ENCODE results near the gene NANOGP8.
"Not testable (repeated sequence)": the region's sequence is repeated elsewhere in the genome, so short reads cannot be mapped to it uniquely, and the experiment has no call there.

Gene NANOGP8, protein sequence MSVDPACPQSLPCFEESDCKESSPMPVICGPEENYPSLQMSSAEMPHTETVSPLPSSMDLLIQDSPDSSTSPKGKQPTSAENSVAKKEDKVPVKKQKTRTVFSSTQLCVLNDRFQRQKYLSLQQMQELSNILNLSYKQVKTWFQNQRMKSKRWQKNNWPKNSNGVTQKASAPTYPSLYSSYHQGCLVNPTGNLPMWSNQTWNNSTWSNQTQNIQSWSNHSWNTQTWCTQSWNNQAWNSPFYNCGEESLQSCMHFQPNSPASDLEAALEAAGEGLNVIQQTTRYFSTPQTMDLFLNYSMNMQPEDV

DNA sequence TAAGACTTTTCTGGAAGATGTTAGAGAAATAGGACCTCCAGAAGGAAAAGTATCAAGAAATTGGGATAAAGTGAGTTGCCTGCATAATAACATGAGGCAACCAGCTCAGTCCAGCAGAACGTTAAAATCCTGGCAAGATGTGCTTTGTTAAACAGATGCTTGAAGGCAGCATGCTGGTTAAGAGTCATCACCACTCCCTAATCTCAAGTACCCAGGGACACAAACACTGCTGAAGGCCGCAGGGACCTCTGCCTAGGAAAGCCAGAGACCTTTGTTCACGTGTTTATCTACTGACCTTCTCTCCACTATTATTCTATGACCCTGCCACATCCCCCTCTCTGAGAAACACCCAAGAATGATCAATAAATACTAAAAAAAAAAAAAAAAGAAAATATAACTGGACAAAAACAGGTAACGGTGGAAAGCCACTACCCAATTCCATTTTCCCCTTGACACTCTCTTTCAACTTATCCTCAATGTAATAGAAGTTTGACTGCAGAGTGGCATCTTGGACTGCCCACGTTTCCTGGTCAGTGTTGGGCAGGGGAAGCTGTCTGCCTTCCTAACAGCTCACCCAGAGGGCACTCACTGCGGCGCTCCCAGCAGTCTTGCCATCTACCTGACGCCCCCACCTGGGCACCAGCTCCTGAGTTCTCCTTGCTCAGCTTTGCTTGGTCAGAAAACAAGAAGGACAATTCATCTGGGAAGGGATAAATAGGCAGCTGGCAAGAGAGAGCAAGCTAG is at the start of gene NANOGP8:
TSS of gene NANOGP8 (minus strand) at position 120 of the 744 bp plus-strand sequence. CDS start 185 bp downstream, outside the sequence.
- not testable (repeated sequence) for H3K4me3 Mint-ChIP-seq, H3K27ac Mint-ChIP-seq, H3K27me3 Mint-ChIP-seq, H3K9me3 Mint-ChIP-seq, H3K4me1 Mint-ChIP-seq, ATAC-seq, H3K36me3 Mint-ChIP-seq

- H3K4me3 Mint-ChIP-seq = no peak overlapping the region
- ATAC-seq = no peak
- peaks cover 5% of the 10 kb centered on the region for H3K36me3 Mint-ChIP-seq
- peaks cover 16% of the 10 kb centered on the region for H3K27me3 Mint-ChIP-seq
- peaks cover 6% of the 10 kb centered on the region for H3K9me3 Mint-ChIP-seq
- H3K27ac Mint-ChIP-seq = no peak overlapping the region
- peaks cover 5% of the 10 kb centered on the region for H3K4me1 Mint-ChIP-seq
Observed at GRCh38 chr15:35134299-35134698, 49.2 kb upstream of the NANOGP8 start.

- no peak for ATAC-seq
- Mint-ChIP-seq H3K27me3 (peaks cover 16% of the 10 kb centered on the region), H3K4me3 (no peak overlapping the region), H3K36me3 (peaks cover 5% of the 10 kb centered on the region), H3K27ac (no peak overlapping the region), H3K9me3 (peaks cover 6% of the 10 kb centered on the region), H3K4me1 (no peaks in the 10 kb centered on the region)
Observed at GRCh38 chr15:35130245-35130644, 45.1 kb upstream of the NANOGP8 start.

GRCh38 chr15:35129361-35129760 is 44.3 kb upstream of the NANOGP8 start:
- Mint-ChIP-seq H3K4me1 (no peaks in the 10 kb centered on the region), H3K36me3 (peaks cover 5% of the 10 kb centered on the region), H3K9me3 (peaks cover 6% of the 10 kb centered on the region), H3K27ac (no peak overlapping the region), H3K4me3 (no peak overlapping the region), H3K27me3 (peaks cover 16% of the 10 kb centered on the region)
- no peak for ATAC-seq

- no peak for ATAC-seq
- H3K4me1 Mint-ChIP-seq = no peaks in the 10 kb centered on the region
- H3K4me3 Mint-ChIP-seq = no peak overlapping the region
- H3K9me3 Mint-ChIP-seq = peaks cover 6% of the 10 kb centered on the region
- no peak overlapping the region for H3K27ac Mint-ChIP-seq
- H3K27me3 Mint-ChIP-seq = peaks cover 16% of the 10 kb centered on the region
- H3K36me3 Mint-ChIP-seq = peaks cover 5% of the 10 kb centered on the region
Observed at GRCh38 chr15:35127717-35128116, 42.6 kb upstream of the NANOGP8 start.

GRCh38 chr15:35126236-35126635 is 41.1 kb upstream of the NANOGP8 start:
- ATAC-seq = no peak
- Mint-ChIP-seq H3K9me3 (peaks cover 3% of the 10 kb centered on the region), H3K27me3 (peaks cover 3% of the 10 kb centered on the region), H3K4me3 (no peak overlapping the region), H3K36me3 (peaks cover 6% of the 10 kb centered on the region), H3K4me1 (no peaks in the 10 kb centered on the region), H3K27ac (no peak overlapping the region)

DNA sequence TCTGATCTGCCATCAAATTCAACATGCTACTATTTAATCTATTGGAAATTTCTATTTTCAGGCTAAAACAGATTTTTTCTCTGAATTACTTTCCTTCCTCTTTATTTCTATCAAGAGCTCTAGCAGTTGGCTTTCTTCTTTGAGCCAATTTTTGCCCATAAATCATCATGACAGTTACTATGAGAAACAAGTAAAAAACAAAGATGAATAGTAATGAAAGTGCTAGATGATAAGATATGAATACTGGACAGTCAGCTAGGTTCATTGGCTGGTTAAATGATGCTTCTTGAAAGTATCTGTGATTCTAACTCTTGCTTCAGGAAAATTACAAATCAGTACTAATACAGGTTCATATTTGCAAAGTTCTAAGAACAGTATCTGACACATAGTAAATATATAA is 38.6 kb upstream of the NANOGP8 start:
- ATAC-seq = no peak
- Mint-ChIP-seq H3K36me3 (peaks cover 6% of the 10 kb centered on the region), H3K27ac (no peak overlapping the region), H3K4me3 (no peak overlapping the region), H3K9me3 (peaks cover 3% of the 10 kb centered on the region), H3K4me1 (no peaks in the 10 kb centered on the region), H3K27me3 (no peaks in the 10 kb centered on the region)

DNA sequence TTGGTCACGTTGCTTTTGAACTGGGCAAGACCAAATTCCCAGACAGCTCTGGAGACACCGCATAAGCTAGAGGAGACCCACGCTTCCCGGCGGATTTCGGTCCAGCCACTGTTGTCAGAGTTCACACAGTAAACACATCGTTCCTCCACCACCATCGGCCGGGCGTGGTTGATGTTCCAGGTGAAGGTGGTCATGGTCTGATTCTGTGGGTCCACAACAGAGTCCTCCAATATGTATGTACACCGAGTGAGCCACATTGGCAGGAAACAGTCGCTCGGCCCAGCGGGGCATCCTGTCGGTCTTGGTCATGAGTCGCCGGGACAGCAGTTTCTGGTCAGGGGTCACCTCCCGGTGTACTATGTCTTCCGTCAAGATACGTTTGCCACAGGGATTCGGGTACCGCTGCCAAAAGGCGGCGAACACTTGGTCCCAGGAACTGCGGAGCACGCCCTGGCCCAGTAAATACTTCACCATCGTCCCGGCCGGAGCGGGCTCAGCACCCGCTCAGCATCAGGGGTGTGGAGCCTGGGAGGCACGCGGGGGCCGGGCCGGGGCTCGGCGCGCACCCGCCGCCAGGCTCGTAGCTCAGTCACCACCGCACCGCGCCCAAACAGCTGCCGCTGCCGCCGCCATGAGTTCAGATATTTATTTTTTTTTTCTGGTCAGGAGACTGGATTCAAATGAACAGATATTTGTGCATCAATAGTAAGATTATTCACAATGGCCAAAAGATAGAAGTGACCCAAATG is 36.7 kb upstream of the NANOGP8 start:
- H3K36me3 Mint-ChIP-seq = peaks cover 6% of the 10 kb centered on the region
- no peak for ATAC-seq
- peaks cover 3% of the 10 kb centered on the region for H3K9me3 Mint-ChIP-seq
- no peaks in the 10 kb centered on the region for H3K4me1 Mint-ChIP-seq
- H3K4me3 Mint-ChIP-seq = no peak overlapping the region
- H3K27me3 Mint-ChIP-seq = no peaks in the 10 kb centered on the region
- H3K27ac Mint-ChIP-seq = no peak overlapping the region

GRCh38 chr15:35120173-35120572 is 35.1 kb upstream of the NANOGP8 start:
- Mint-ChIP-seq H3K4me1 (no peaks in the 10 kb centered on the region), H3K36me3 (peaks cover 6% of the 10 kb centered on the region), H3K9me3 (peaks cover 3% of the 10 kb centered on the region), H3K27me3 (no peaks in the 10 kb centered on the region), H3K4me3 (no peak overlapping the region), H3K27ac (no peak overlapping the region)
- no peak for ATAC-seq

GRCh38 chr15:35118960-35119359 is 33.9 kb upstream of the NANOGP8 start:
- ATAC-seq = no peak
- no peak overlapping the region for H3K27ac Mint-ChIP-seq
- H3K4me1 Mint-ChIP-seq = no peaks in the 10 kb centered on the region
- H3K36me3 Mint-ChIP-seq = peaks cover 6% of the 10 kb centered on the region
- H3K4me3 Mint-ChIP-seq = no peak overlapping the region
- no peaks in the 10 kb centered on the region for H3K27me3 Mint-ChIP-seq
- H3K9me3 Mint-ChIP-seq = peaks cover 3% of the 10 kb centered on the region

DNA sequence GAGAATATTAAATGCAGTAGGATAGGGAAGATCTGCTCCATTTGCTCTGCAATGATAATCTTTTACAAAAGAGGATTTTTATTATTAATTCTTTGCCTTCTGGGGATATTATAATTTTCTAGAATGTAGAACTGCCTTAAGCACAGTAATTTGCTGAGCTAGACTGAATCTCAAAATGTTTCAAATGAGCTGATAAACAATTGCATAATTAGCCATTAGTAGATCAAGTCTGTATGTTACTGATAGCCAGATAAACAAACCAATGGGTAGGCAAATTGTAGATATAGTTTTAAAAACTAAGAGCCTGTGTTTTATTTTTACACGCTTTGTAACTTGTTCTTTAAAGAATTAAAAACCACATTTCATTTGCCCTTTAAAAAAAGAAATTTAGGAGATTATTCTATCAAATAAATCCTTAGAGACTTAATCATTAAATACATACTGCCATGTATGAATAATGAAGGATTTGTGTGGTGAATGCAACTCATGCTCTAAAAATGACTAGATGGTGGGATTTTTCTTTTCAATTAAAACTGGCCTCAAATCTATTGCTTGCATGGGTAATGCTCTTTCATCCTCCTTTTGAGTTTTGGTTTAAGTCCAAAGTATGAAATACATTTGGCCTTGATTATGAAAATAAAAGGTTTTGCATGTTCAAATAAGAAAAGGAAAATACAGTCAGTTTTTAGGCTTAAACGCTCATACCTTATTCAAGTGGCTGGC is 32.6 kb upstream of the NANOGP8 start:
- no peaks in the 10 kb centered on the region for H3K27me3 Mint-ChIP-seq

DNA sequence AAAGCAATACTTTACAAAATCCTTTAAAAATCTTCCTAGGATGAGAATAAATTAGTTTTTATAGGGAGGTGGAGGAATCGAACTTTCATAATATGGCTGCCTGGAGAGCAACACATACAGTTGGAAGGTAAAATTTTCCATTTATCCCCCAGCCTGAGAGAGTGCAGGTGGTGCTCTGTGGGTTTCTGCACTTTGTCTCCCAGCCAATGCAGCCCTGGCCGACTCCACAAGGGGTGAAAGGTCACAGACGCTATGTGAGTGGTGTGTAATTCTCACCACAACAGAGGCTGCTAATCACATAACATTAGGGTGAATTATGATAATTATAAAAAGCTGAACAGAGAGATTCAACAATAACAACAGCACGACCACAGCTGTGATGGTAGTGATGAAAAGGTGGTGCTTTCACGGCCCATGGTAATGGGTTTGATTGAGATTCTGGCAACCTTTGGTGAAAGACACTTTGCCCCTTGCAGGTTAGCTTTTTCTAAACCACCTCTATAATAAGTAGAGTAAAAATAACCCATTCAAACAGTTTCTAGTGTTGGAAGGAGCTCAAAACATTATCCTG is 30.1 kb upstream of the NANOGP8 start:
- H3K36me3 Mint-ChIP-seq = no peaks in the 10 kb centered on the region
- no peaks in the 10 kb centered on the region for H3K4me1 Mint-ChIP-seq
- no peak overlapping the region for H3K4me3 Mint-ChIP-seq
- ATAC-seq = no peak
- no peaks in the 10 kb centered on the region for H3K9me3 Mint-ChIP-seq
- no peak overlapping the region for H3K27ac Mint-ChIP-seq
- no peaks in the 10 kb centered on the region for H3K27me3 Mint-ChIP-seq

More for the DNA sequence above, 32.6 kb upstream of the NANOGP8 start:
- ATAC-seq = no peak
- Mint-ChIP-seq H3K4me3 (no peak overlapping the region), H3K4me1 (no peaks in the 10 kb centered on the region), H3K9me3 (peaks cover 3% of the 10 kb centered on the region), H3K36me3 (peaks cover 6% of the 10 kb centered on the region), H3K27ac (no peak overlapping the region)

- H3K4me1 Mint-ChIP-seq = no peaks in the 10 kb centered on the region
- H3K36me3 Mint-ChIP-seq = no peaks in the 10 kb centered on the region
- no peaks in the 10 kb centered on the region for H3K9me3 Mint-ChIP-seq
- ATAC-seq = no peak
- no peak overlapping the region for H3K4me3 Mint-ChIP-seq
- H3K27ac Mint-ChIP-seq = no peak overlapping the region
- H3K27me3 Mint-ChIP-seq = no peaks in the 10 kb centered on the region
Observed at GRCh38 chr15:35112346-35112745, 27.3 kb upstream of the NANOGP8 start.

DNA sequence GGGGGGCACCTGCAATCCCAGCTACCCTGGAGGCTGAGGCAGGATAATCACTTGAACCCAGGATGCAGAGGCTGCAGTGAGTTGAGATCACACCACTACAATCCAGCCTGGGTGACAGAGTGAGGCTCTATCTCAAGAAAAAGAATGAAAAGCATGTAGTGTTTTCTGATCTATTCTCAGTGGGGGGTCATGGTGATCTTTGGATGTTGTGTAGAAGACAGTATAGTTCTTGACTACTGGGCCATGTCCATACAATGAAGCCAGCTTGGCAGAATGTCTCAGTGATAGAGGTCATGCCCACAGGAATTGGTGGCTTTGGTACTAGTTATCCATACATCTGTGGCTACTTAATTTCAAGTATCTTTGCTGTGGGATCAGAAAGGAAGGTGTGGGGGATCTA is 26.8 kb upstream of the NANOGP8 start:
- Mint-ChIP-seq H3K4me1 (no peaks in the 10 kb centered on the region), H3K9me3 (no peaks in the 10 kb centered on the region), H3K36me3 (no peaks in the 10 kb centered on the region), H3K4me3 (no peak overlapping the region), H3K27me3 (no peaks in the 10 kb centered on the region), H3K27ac (no peak overlapping the region)
- ATAC-seq = no peak

- Mint-ChIP-seq H3K9me3 (no peaks in the 10 kb centered on the region), H3K4me3 (no peak overlapping the region), H3K4me1 (no peaks in the 10 kb centered on the region), H3K27ac (no peak overlapping the region), H3K27me3 (no peaks in the 10 kb centered on the region), H3K36me3 (no peaks in the 10 kb centered on the region)
- no peak for ATAC-seq
Observed at GRCh38 chr15:35108453-35108852, 23.4 kb upstream of the NANOGP8 start.
